ENCODE data around the gene KCNS3. TPM values are rescaled to one million over a fixed set of nuclear protein-coding genes. Genes with fewer than 3 reads are reported as not detected.

The KCNS3 gene
- total RNA-seq, 1 donor from 2014 or later: not detected

- intact Hi-C loops (cut with micrococcal nuclease): no loop called here
Observed at GRCh38 chr2:17877811-17878280, 621 bp upstream of the KCNS3 start.

GRCh38 chr2:17879137-17879912 is 858 bp downstream of the KCNS3 start:
- intact Hi-C loops (cut with micrococcal nuclease): no loop called here

- intact Hi-C loops (cut with micrococcal nuclease): no loop called here
Observed at GRCh38 chr2:17879913-17880274, 1.4 kb downstream of the KCNS3 start.

DNA sequence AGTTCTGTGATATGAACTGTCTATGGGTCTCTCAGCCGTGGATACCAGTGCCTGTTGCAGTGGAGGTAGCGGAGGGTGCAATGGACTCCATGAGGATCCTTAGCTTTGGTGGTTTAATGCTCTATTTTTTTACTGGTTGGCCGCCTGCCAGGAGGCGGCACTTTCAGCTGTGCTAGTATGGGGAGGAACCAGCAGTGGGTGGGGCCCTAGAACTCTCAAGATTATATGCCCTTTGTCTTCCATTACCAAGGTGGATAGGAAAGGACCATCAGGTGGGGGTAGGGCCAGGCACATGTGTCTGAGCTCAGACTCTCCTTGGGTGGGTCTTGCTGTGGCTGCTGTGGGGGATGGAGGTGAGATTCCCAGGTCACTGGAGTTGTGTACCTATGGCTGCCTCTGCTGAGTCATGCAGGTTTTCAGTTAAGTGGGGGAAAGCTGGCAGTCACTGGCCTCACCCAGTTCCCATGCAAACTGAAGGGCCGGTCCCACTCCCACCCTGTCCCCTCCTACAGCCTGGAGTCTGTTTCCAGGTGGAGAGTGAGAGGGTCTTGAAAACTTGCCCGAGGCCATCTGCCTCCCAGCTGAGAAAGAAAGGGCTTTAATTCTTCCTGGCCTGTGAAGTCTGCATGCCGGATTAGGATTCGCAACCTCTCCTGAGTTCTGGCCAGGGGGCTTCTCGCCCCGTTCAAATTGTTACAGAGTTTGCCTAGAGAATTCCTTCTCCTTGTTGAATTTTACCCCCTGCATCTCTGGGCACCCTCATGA is 14.5 kb downstream of the KCNS3 start:
- intact Hi-C loops (cut with micrococcal nuclease): no loop called here

- intact Hi-C loops (cut with micrococcal nuclease): no loop called here
Observed at GRCh38 chr2:17894005-17894404, 15.5 kb downstream of the KCNS3 start.

GRCh38 chr2:17894556-17894955 is 16.1 kb downstream of the KCNS3 start:
- intact Hi-C loops (cut with micrococcal nuclease): no loop called here

DNA sequence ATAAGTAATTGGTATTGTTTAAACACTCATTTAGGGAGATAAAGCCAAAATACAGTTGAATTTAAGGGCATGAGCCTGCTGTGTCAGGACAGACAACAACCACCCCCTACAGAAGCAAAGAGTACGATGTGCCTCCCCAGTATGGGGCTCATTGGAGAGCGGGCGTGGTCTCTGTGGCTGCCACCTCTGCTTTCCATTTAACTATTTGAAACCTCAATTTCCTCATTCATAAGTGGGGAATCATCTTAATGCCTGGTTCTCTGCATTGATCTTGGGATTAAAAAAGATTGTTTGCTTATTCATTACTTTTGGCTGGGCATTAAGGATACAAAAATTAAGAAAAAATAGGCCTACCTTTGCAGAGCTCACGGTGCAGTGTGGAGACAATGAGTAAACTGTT is 21.4 kb downstream of the KCNS3 start:
- intact Hi-C loops (cut with micrococcal nuclease): no loop called here

- intact Hi-C loops (cut with micrococcal nuclease): no loop called here
Observed at GRCh38 chr2:17901246-17901645, 22.8 kb downstream of the KCNS3 start.

DNA sequence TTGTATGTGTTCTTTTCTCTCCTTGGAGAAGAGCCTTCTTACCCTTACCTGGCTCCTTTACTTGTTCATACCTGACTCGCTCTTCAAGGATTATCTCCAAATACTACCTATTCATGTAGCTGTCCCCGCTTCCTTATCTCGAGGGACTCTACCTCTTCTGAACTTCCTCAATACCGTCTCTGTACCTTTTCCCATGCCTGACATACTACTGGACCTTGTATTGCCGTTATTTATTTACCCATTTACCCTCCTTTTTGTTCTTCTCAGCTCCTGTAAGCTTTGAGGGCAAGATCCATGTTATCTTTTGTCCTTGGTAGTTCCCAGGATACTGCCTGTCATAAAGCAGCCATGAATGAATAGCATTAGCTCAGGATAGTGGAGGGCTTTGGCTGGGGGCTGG is 32.5 kb downstream of the KCNS3 start:
- intact Hi-C loops (cut with micrococcal nuclease): no loop called here

- intact Hi-C loops (cut with micrococcal nuclease): no loop called here
Observed at GRCh38 chr2:17911491-17912260, 33.2 kb downstream of the KCNS3 start.

GRCh38 chr2:17912266-17912691 is 33.8 kb downstream of the KCNS3 start:
- intact Hi-C loops (cut with micrococcal nuclease): no loop called here

GRCh38 chr2:17915099-17915498 is 36.6 kb downstream of the KCNS3 start:
- intact Hi-C loops (cut with micrococcal nuclease): no loop called here

DNA sequence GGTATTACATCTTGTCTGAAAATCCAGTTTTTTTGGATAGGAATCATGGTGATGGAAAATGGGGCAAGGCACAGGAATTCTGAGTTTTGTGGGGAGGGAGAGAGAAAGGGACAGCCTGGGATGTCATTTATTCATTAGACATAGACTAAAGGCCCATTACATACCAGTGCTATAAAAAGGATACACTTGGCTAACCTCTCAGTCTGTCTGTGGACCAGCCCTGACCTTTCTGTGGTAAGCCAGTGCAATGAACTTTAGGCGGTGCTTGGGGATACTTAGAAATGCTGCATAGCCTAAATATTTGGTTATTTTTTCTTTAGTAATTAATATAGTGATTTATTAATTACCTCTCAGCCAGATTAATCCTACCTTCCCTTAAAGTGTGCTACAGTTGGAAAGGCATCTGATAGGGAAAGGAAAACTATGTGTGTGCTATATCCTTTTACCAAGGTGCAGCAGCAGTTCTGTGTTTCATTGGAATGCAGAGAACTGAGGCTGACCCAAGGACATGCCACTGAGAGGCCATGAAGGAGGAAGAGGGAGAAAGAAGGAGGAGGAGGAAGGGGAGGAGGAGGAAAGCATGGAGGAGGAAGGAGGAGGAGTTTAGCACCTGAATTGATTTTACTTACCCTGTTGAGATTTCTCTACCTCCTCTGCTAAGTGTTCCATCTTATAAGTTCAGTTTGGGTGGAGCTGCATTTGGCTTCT is 37.5 kb downstream of the KCNS3 start:
- intact Hi-C loops (cut with micrococcal nuclease): no loop called here

GRCh38 chr2:17916584-17916983 is 38.1 kb downstream of the KCNS3 start:
- intact Hi-C loops (cut with micrococcal nuclease): no loop called here

DNA sequence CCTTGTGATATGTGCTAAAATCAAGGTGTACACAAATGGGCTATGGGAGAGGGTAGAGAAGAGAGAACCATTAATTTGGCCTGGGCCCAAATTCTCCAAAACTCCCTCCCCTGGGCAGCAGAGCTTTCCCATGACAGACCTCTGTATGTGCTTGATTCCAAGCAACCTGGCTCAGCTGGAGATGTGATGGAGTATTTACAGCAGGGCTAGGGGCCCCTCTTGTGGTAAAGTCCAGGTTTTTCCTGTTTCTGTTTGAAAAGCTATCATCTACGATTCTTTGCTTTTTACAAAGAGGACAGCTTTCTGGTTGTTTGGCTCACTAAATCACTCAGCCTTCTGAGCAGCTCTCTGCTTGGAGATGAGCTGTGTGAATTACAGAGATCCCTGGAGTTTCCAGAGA is 40.3 kb downstream of the KCNS3 start:
- intact Hi-C loops (cut with micrococcal nuclease): no loop called here

DNA sequence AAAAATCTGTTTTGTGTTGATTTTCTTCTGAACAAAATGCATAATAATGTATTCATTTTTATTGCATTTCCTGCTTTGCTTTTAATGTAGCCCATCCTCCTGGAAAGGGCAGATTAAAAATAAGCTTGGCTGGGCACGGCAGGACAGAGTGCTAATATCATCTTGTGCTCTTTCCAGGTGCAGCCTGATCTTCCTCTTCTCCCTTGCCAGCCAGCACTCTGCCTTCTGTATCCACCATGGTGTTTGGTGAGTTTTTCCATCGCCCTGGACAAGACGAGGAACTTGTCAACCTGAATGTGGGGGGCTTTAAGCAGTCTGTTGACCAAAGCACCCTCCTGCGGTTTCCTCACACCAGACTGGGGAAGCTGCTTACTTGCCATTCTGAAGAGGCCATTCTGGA is 52.3 kb downstream of the KCNS3 start:
- intact Hi-C loops (cut with micrococcal nuclease): no loop called here

DNA sequence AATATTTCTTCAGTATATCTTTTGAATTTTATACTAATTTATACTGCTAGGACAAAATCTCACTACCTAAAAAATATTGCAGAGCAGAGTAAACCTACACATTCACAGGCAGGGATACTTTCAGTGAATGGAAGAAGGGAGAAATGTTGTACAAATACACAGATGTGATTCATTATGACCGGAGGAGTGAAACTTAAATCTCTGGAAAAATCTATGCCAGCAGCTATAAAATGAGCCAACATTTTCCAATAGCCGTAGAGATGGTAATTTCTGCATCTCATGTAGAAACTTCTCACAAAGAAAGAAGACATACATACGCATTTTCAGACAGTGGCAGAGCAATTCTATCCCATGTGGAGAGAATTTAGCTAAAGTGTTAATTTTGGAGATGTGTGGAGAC is 54.8 kb downstream of the KCNS3 start:
- intact Hi-C loops (cut with micrococcal nuclease): no loop called here

DNA sequence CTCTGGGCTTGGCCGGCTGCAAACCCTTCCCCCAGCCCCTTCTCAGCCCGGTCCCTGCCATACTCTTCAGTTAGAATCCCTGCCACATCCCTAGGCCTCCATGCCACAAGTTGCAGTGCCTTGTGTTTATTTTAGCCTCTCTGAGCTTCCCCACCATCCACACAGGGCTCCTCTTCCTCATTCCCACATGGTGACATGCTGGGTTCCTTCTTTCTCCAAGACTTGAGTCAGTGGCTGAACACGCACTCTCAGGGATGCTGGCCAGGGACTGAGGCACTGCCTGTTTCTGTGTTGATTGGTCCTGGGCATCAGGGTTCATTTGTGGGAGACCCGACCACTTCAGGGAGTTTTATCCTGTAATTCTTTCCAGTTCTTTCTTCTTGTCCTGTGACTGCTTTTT is 56.3 kb downstream of the KCNS3 start:
- intact Hi-C loops (cut with micrococcal nuclease): no loop called here

GRCh38 chr2:17935242-17935885 is 56.9 kb downstream of the KCNS3 start:
- intact Hi-C loops (cut with micrococcal nuclease): no loop called here

- intact Hi-C loops (cut with micrococcal nuclease): no loop called here
Observed at GRCh38 chr2:17936599-17936998, 58.1 kb downstream of the KCNS3 start.

GRCh38 chr2:17940091-17940630 is 61.7 kb downstream of the KCNS3 start:
- intact Hi-C loops (cut with micrococcal nuclease): no loop called here
